GM12878 (cell line): ENCODE results near the gene TH. TPM values are rescaled to one million over a fixed set of nuclear protein-coding genes. Genes with fewer than 3 reads are reported as not detected.

ENCODE experiments used
- ATAC-seq: fragments of 200-7000 bp; cut with Tn5 transposase; 3 replicates; pipeline ENCODE4 v1.9.1; 2020; ENCODE audit warnings: mild to moderate bottlenecking, moderate library complexity
- BruUV-seq: library from RNA; stranded (reverse); fragments of 400-500 nt; replicated peaks from 2 replicates; lab custom pipeline; 2021; lab: Mats Ljungman, UMichigan
- CTCF ChIA-PET: fragments of 300-600 bp; sonication (Branson Sonifier 250); formaldehyde crosslinking; extraction: SDS; loops from one replicate; lab custom pipeline; 2021; ENCODE audit warnings: inconsistent platforms; lab: Yijun Ruan, JAX
- POLR2A ChIA-PET: fragments of 350-600 bp; formaldehyde crosslinking; extraction: SDS; loops from one replicate; lab custom pipeline; 2021; ENCODE audit warnings: inconsistent platforms; lab: Charles Lee
- RAD21 ChIA-PET: fragments of 300-600 bp; sonication (Branson Sonifier 250); formaldehyde crosslinking; loops from one replicate; lab custom pipeline; 2023; ENCODE audit warnings: antibody characterized with exemption; ENCODE audit not compliant: unreplicated experiment; lab: Charles Lee
- SMC1A ChIA-PET: fragments of 300-600 bp; sonication (Branson Sonifier 250); formaldehyde crosslinking; loops from one replicate; lab custom pipeline; 2023; ENCODE audit not compliant: unreplicated experiment, uncharacterized antibody; lab: Charles Lee
- DNase-seq: peaks from one replicate; pipeline ENCODE4 v3.0.0-alpha.2; 2011; ENCODE audit warnings: low read depth, low spot score
- FAIRE-seq: peaks from 3 replicates; lab custom pipeline; 2011; peaks lifted over from hg19 to GRCh38; lab: Jason Lieb, UNC
- H2AFZ ChIP-seq: 2 replicates; pipeline ENCODE4 v1.6.0; 2011; ENCODE audit warnings: low read depth, low read length, control low read depth; ENCODE audit not compliant: control insufficient read depth
- H3K27ac ChIP-seq: 2 replicates; pipeline ENCODE4 v1.5.1; 2011; ENCODE audit warnings: control low read depth; ENCODE audit not compliant: control insufficient read depth, insufficient read depth
- H3K27me3 ChIP-seq, 2 experiments: replicated peaks in 1 of 2; 2 replicates each; pipeline versions ENCODE4 v1.6.0 to v1.6.1; 2011; ENCODE audit warnings: low read length in 1 of 2; ENCODE audit not compliant: control insufficient read depth in 2 of 2, insufficient read depth in 2 of 2
- H3K36me3 ChIP-seq, 2 experiments: 2 replicates each; pipeline ENCODE4 v1.5.1; 2011; ENCODE audit warnings: low read length in 1 of 2; ENCODE audit not compliant: control insufficient read depth in 2 of 2, insufficient read depth in 2 of 2
- H3K4me1 ChIP-seq: 2 replicates; pipeline ENCODE4 v1.6.1; 2011; ENCODE audit warnings: mild to moderate bottlenecking, low read length, moderate library complexity, mixed read lengths; ENCODE audit not compliant: control insufficient read depth, insufficient read depth
- H3K4me2 ChIP-seq: 2 replicates; pipeline ENCODE4 v1.6.0; 2011; ENCODE audit warnings: control low read depth; ENCODE audit not compliant: control insufficient read depth, insufficient read depth
- H3K4me3 ChIP-seq: fragments of 200-600 bp; sonication (generic); 2 replicates; pipeline ENCODE4 v1.5.1; 2016
- H3K79me2 ChIP-seq: 2 replicates; pipeline ENCODE4 v1.6.0; 2011; ENCODE audit warnings: low read length; ENCODE audit not compliant: control insufficient read depth, insufficient read depth
- H3K9ac ChIP-seq: 2 replicates; pipeline ENCODE4 v1.8.0; 2011; ENCODE audit warnings: low read length, control low read depth, mixed read lengths; ENCODE audit not compliant: control insufficient read depth, insufficient read depth
- H3K9me3 ChIP-seq: replicated peaks from 3 replicates; pipeline ENCODE4 v1.5.1; 2011; ENCODE audit warnings: mild to moderate bottlenecking, low read length; ENCODE audit not compliant: control insufficient read depth, insufficient read depth
- H4K20me1 ChIP-seq: 2 replicates; pipeline ENCODE4 v1.6.0; 2011; ENCODE audit not compliant: control insufficient read depth, insufficient read depth
- ASH2L ChIP-seq: fragments of 300-600, 200-600 bp; sonication (generic); IDR thresholded peaks from 2 replicates; pipeline ENCODE4 v1.6.1; 2017; ENCODE audit warnings: low read depth, mild to moderate bottlenecking, borderline replicate concordance
- BMI1 ChIP-seq: fragments of 450-650 bp; IDR thresholded peaks from 2 replicates; pipeline ENCODE4 v1.6.1; 2016; ENCODE audit warnings: mild to moderate bottlenecking, moderate library complexity, borderline replicate concordance
- CHD4 ChIP-seq: fragments of 200-600 bp; sonication (generic); IDR thresholded peaks from 2 replicates; pipeline ENCODE4 v1.6.1; 2016; ENCODE audit warnings: mild to moderate bottlenecking
- E4F1 ChIP-seq: fragments of 450-650 bp; IDR thresholded peaks from 2 replicates; pipeline ENCODE4 v1.6.1; 2018; ENCODE audit warnings: borderline replicate concordance, mild to moderate bottlenecking; ENCODE audit not compliant: partially characterized antibody
- MEF2B ChIP-seq: fragments of 450-650 bp; IDR thresholded peaks from 2 replicates; pipeline ENCODE4 v1.6.1; 2018; ENCODE audit warnings: mild to moderate bottlenecking, moderate library complexity; ENCODE audit not compliant: partially characterized antibody, poor library complexity, severe bottlenecking
- MXI1 ChIP-seq: fragments of 150-350 bp; IDR thresholded peaks from 2 replicates; pipeline ENCODE4 v1.6.1; 2011; ENCODE audit warnings: low read depth, mild to moderate bottlenecking, inconsistent platforms, low read length, improper control_type of control experiment
- REST ChIP-seq: IDR thresholded peaks from 2 replicates; pipeline ENCODE4 v1.6.1; 2012; ENCODE audit warnings: mild to moderate bottlenecking, low read depth, low read length
- SMAD1 ChIP-seq: fragments of 450-650 bp; IDR thresholded peaks from 2 replicates; pipeline ENCODE4 v1.6.1; 2018; ENCODE audit warnings: mild to moderate bottlenecking, low read depth; ENCODE audit not compliant: partially characterized antibody
- SUZ12 ChIP-seq: fragments of 200-600 bp; sonication (generic); IDR thresholded peaks from one replicate; pipeline ENCODE4 v1.6.1; 2018; ENCODE audit warnings: antibody characterized with exemption, mild to moderate bottlenecking; ENCODE audit not compliant: unreplicated experiment
- ZBTB11 ChIP-seq: fragments of 450-650 bp; formaldehyde crosslinking; IDR thresholded peaks from 2 replicates; pipeline ENCODE4 v1.5.0; 2022; ENCODE audit warnings: mild to moderate bottlenecking, missing genetic modification characterization
- WGBS: methylation state at CpG from one replicate; pipeline ENCODE4 v1.1.6; 2016; ENCODE audit warnings: low lambda C conversion rate; ENCODE audit not compliant: insufficient replicate concordance, insufficient coverage; ENCODE audit errors: missing lambda C conversion rate; 5-methylcytosine and 5-hydroxymethylcytosine counted together
- in situ Hi-C: fragments of 300-500 bp; cut with MboI; formaldehyde crosslinking; loops from 9 replicates; pipeline ENCODE4 v1.14.3; 2018; ENCODE audit warnings: mixed read lengths
- intact Hi-C: fragments of 100-400 bp; cut with micrococcal nuclease; formaldehyde crosslinking; loops from one replicate; pipeline ENCODE4 v1.14.2; 2022; ENCODE audit not compliant: unreplicated experiment
- polyA plus RNA-seq, 11 experiments: library from polyadenylated mRNA; depleted of rRNA in 4 of 11; unstranded in 6 of 11; stranded (reverse) in 5 of 11; fragments of >200 nt; fragmentation: Nextera tagmentation in 4 of 11; fragmentation: Illumina TruSeq in 1 of 11; extraction: Ambion mirVana in 4 of 11; extraction: Trizol in 1 of 11; gene quantifications; 1 replicate in 1 of 11; 2 replicates in 10 of 11; pipeline versions ENCODE4 v1.2.1 to v1.2.3, GENCODE V29; 2011 to 2016; ENCODE audit warnings: inconsistent platforms in 2 of 11, missing spikeins in 2 of 11, low read depth in 1 of 11
- total RNA-seq, 4 experiments: library from RNA; depleted of rRNA in 3 of 4; stranded (reverse); fragments of >200 nt in 3 of 4; fragmentation: Illumina TruSeq in 1 of 4; extraction: Trizol in 1 of 4; gene quantifications; 2 replicates each; pipeline versions ENCODE4 v1.2.1 to v1.2.3, GENCODE V29; 2013 to 2021
- TF ChIP-seq, protein P1 (sequence below): fragments of 450-650 bp; IDR thresholded peaks from 2 replicates; pipeline ENCODE4 v1.6.1; 2016; ENCODE audit warnings: mild to moderate bottlenecking

Gene TH
- total and polyA plus RNA-seq, 10 of the 15 experiments (the other 5 are each of a cell fraction or from before 2014, with no cell fraction given): not detected

DNA sequence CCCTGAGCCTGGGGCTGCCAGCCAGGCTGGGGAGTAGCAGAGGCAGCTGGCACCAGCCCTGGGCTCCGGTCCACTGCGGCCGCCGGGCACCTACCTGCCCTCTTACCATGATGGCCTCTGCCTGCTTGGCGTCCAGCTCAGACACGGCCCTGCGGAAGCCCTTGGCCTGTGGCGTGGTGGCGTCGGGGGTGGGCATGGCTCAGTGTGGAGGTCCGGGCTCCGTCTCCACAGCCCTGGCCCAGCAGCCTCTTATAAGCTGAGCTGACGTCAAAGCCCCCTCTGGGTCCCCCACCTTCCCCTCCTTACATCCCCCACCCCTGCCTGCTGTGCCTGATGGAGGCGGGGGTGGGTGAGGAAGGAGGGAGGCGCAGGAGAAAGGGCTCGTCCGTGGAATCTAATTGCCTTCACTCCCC is at the start of gene TH (continued):
- TF ChIP-seq ZBTB11 (CRISPR knock-in tag) (no peak), SMAD1 (no peak), ASH2L (no peak), REST (no peak), SUZ12 (no peak)
- TF ChIP-seq, all 136 proteins: peak for 0

GRCh38 chr11:2221024-2221423 is 49.4 kb upstream of the TH start:
- 0% methylated on average over 1 of the region's 1 CpG for WGBS
- in situ Hi-C loops: no loop called here
- no peak overlapping the region for H2AFZ ChIP-seq
- ChIA-PET CTCF (no interaction called here), POLR2A (no interaction called here), RAD21 (no interaction called here), SMC1A (no interaction called here)
- intact Hi-C loops: no loop called here
- ATAC-seq: no peak
- no peak overlapping the region for H3K27ac ChIP-seq
- no TSS peak for BruUV-seq
- no peak overlapping the region for H3K4me2 ChIP-seq
- no peaks in the 10 kb centered on the region for H3K9me3 ChIP-seq
- FAIRE-seq: no peak
- H4K20me1 ChIP-seq: no peaks in the 10 kb centered on the region
- no peak overlapping the region for H3K9ac ChIP-seq
- DNase-seq: no peak
- H3K79me2 ChIP-seq: no peaks in the 10 kb centered on the region
- no peaks in the 10 kb centered on the region; a peak in 1 of 4 replicates for H3K27me3 ChIP-seq
- H3K4me3 ChIP-seq: no peak overlapping the region
- H3K36me3 ChIP-seq: no peaks in the 10 kb centered on the region
- no peaks in the 10 kb centered on the region for H3K4me1 ChIP-seq
- TF ChIP-seq, protein P1, sequence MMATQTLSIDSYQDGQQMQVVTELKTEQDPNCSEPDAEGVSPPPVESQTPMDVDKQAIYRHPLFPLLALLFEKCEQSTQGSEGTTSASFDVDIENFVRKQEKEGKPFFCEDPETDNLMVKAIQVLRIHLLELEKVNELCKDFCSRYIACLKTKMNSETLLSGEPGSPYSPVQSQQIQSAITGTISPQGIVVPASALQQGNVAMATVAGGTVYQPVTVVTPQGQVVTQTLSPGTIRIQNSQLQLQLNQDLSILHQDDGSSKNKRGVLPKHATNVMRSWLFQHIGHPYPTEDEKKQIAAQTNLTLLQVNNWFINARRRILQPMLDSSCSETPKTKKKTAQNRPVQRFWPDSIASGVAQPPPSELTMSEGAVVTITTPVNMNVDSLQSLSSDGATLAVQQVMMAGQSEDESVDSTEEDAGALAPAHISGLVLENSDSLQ: no peak
- TF ChIP-seq CHD4 (no peak), MXI1 (no peak), BMI1 (no peak), MEF2B (no peak), E4F1 (no peak), SMAD1 (no peak)
